Globus pallidus (tissue), 1 donor: ENCODE results near the gene KLK1.
"Not testable (repeated sequence)": the region's sequence is repeated elsewhere in the genome, so short reads cannot be mapped to it uniquely, and the experiment has no call there.

Experiments used
- DNase-seq: peaks from one replicate; pipeline ENCODE4 v3.0.0-alpha.2; 2015; ENCODE audit warnings: low spot score

KLK1 gene

GRCh38 chr19:50814883-50815282 is 8.7 kb downstream of the KLK1 start:
- DNase-seq: no peak

GRCh38 chr19:50812474-50812873 is 11.1 kb downstream of the KLK1 start:
- no peak for DNase-seq

GRCh38 chr19:50811622-50812238 is 11.9 kb downstream of the KLK1 start:
- DNase-seq: not testable (repeated sequence)

- DNase-seq: no peak
These were observed 14.7 kb downstream of the KLK1 start for GRCh38 chr19:50808856-50809255.

GRCh38 chr19:50804420-50805272 is 18.9 kb downstream of the KLK1 start:
- peak; percentile 99 for DNase-seq

GRCh38 chr19:50803633-50804419 is 19.8 kb downstream of the KLK1 start:
- DNase-seq: no peak

GRCh38 chr19:50801107-50801506 is 22.5 kb downstream of the KLK1 start:
- no peak for DNase-seq

- no peak for DNase-seq
These were observed 24.1 kb downstream of the KLK1 start for GRCh38 chr19:50799547-50799851.

GRCh38 chr19:50798659-50799546 is 24.7 kb downstream of the KLK1 start:
- DNase-seq: no peak

- DNase-seq: no peak
These were observed 25.6 kb downstream of the KLK1 start for GRCh38 chr19:50797781-50798658.

GRCh38 chr19:50797429-50797780 is 26.2 kb downstream of the KLK1 start:
- no peak for DNase-seq

- DNase-seq: no peak
These were observed 26.8 kb downstream of the KLK1 start for GRCh38 chr19:50796634-50797428.

- no peak for DNase-seq
These were observed 27.4 kb downstream of the KLK1 start for GRCh38 chr19:50796128-50796633.

- no peak for DNase-seq
These were observed 27.9 kb downstream of the KLK1 start for GRCh38 chr19:50795664-50796073.

GRCh38 chr19:50794876-50795663 is 28.5 kb downstream of the KLK1 start:
- DNase-seq: no peak

GRCh38 chr19:50794074-50794875 is 29.3 kb downstream of the KLK1 start:
- no peak for DNase-seq

GRCh38 chr19:50793558-50794065 is 30.0 kb downstream of the KLK1 start:
- DNase-seq: no peak
